OCI-LY3 (cell line): Measurements from ENCODE around the gene SUCLG2.

Source experiments
- H2AFZ ChIP-seq: fragments of 200-600, 300-600 bp; shearing (Covaris generic); 2 replicates; pipeline ENCODE4 v1.6.0; 2014; ENCODE audit warnings: antibody characterized with exemption, low read depth, low read length
- H3K27ac ChIP-seq: fragments of 200-600, 300-600 bp; sonication (generic); 2 replicates; pipeline ENCODE4 v1.5.1; 2014; ENCODE audit warnings: mild to moderate bottlenecking, low read length, moderate library complexity, mixed read lengths
- H3K27me3 ChIP-seq: fragments of 200-600, 300-600 bp; sonication (generic); 2 replicates; pipeline ENCODE4 v1.6.1; 2014; ENCODE audit warnings: low read depth, low read length, mixed read lengths
- H3K36me3 ChIP-seq: fragments of 200-600, 300-600 bp; sonication (generic); replicated peaks from 2 replicates; pipeline ENCODE3; 2014; ENCODE audit warnings: low read depth, low read length, mixed read lengths
- H3K4me1 ChIP-seq: fragments of 300-600, 200-600 bp; sonication (generic); 2 replicates; pipeline ENCODE4 v1.6.1; 2014; ENCODE audit warnings: low read length, mixed read lengths
- H3K4me2 ChIP-seq: fragments of 200-600, 300-600 bp; sonication (generic); 2 replicates; pipeline ENCODE4 v1.6.1; 2014; ENCODE audit warnings: low read length, mixed read lengths
- H3K4me3 ChIP-seq: fragments of 300-600, 200-600 bp; sonication (generic); 2 replicates; pipeline ENCODE4 v1.5.1; 2014; ENCODE audit warnings: antibody characterized with exemption, mild to moderate bottlenecking, low read length, moderate library complexity
- H3K79me2 ChIP-seq: fragments of 300-600, 200-600 bp; shearing (Covaris generic); 2 replicates; pipeline ENCODE4 v1.6.1; 2014; ENCODE audit warnings: mild to moderate bottlenecking, low read length, mixed read lengths
- H3K9ac ChIP-seq: fragments of 300-600, 200-600 bp; shearing (Covaris generic); 2 replicates; pipeline ENCODE4 v1.6.0; 2014; ENCODE audit warnings: mild to moderate bottlenecking, low read length, moderate library complexity
- H3K9me3 ChIP-seq: fragments of 200-600, 300-600 bp; shearing (Covaris generic); 2 replicates; pipeline ENCODE4 v1.6.1; 2014; ENCODE audit warnings: low read length, mixed read lengths; ENCODE audit not compliant: insufficient read depth
- H4K20me1 ChIP-seq: fragments of 200-600, 300-600 bp; sonication (generic); 2 replicates; pipeline ENCODE4 v1.6.1; 2016; ENCODE audit warnings: low read length, mixed read lengths; ENCODE audit not compliant: insufficient read depth
- CTCF ChIP-seq: fragments of 200-600, 300-600 bp; sonication (generic); IDR thresholded peaks from 2 replicates; pipeline ENCODE4 v1.5.1; 2014; ENCODE audit warnings: antibody characterized with exemption, low read length, low read depth
- EZH2phosphoT487 ChIP-seq: fragments of 200-600 bp; shearing (Covaris generic); IDR thresholded peaks from 2 replicates; pipeline ENCODE4 v1.6.1; 2018; ENCODE audit warnings: antibody characterized with exemption, mixed run types, low read depth

The SUCLG2 gene

GRCh38 chr3:67431887-67432286, 222.5 kb downstream of the SUCLG2 start:
- Histone ChIP-seq H3K4me1 (no peaks in the 10 kb centered on the region), H3K9ac (no peak overlapping the region), H3K27me3 (no peaks in the 10 kb centered on the region), H3K4me2 (no peak overlapping the region), H3K79me2 (no peaks in the 10 kb centered on the region), H3K9me3 (no peaks in the 10 kb centered on the region), H3K36me3 (peaks cover 4% of the 10 kb centered on the region), H4K20me1 (no peaks in the 10 kb centered on the region), H3K4me3 (no peak overlapping the region), H2AFZ (no peak overlapping the region), H3K27ac (no peak overlapping the region)
- TF ChIP-seq CTCF (no peak), EZH2phosphoT487 (no peak)

- Histone ChIP-seq H3K27ac (no peak overlapping the region), H4K20me1 (0 out of 2 replicates have a peak, but pooled peaks cover 8% of the 10 kb centered on the region), H3K9me3 (peaks cover 6% of the 10 kb centered on the region; the same call in 1 of the 2 replicates), H3K4me3 (no peak overlapping the region), H3K4me2 (no peak overlapping the region), H2AFZ (no peak overlapping the region), H3K79me2 (no peaks in the 10 kb centered on the region), H3K36me3 (peaks cover 25% of the 10 kb centered on the region), H3K4me1 (peaks cover 10% of the 10 kb centered on the region), H3K27me3 (no peaks in the 10 kb centered on the region), H3K9ac (no peak overlapping the region)
- TF ChIP-seq CTCF, result no peak
- TF ChIP-seq EZH2phosphoT487, result no peak
These were observed 230.7 kb downstream of the SUCLG2 start for GRCh38 chr3:67423722-67424121.

DNA sequence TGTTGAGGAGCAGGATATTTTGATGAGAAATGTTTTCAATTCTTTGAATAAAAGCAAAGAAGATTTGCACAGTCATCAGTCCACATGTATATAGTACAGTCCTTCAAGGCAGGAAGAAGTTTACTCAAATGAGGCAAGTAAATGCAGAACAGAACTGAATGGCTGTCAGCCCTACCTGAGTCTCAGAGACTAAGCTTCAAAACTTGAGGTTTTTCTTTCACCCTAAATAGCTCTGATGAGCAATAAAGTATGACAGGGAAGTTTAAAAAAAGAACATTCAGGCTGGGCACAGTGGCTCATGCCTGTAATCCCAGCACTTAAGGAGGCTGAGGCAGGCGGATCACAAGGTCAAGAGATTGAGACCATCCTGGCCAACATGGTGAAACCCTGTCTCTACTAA, 232.5 kb downstream of the SUCLG2 start:
- Histone ChIP-seq H3K27ac (no peak overlapping the region), H3K9me3 (peaks cover 6% of the 10 kb centered on the region; the same call in 1 of the 2 replicates), H3K4me3 (no peak overlapping the region), H4K20me1 (0 out of 2 replicates have a peak, but pooled peaks cover 8% of the 10 kb centered on the region), H3K4me1 (peaks cover 10% of the 10 kb centered on the region), H3K4me2 (no peak overlapping the region), H3K27me3 (no peaks in the 10 kb centered on the region), H3K9ac (no peak overlapping the region), H2AFZ (no peak overlapping the region), H3K36me3 (peaks cover 21% of the 10 kb centered on the region), H3K79me2 (no peaks in the 10 kb centered on the region)
- TF ChIP-seq CTCF (no peak), EZH2phosphoT487 (no peak)

- Histone ChIP-seq H3K4me1 (peaks cover 10% of the 10 kb centered on the region), H3K79me2 (no peaks in the 10 kb centered on the region), H4K20me1 (0 out of 2 replicates have a peak, but pooled peaks cover 8% of the 10 kb centered on the region), H3K27ac (no peak overlapping the region), H3K27me3 (no peaks in the 10 kb centered on the region), H3K4me3 (no peak overlapping the region), H3K36me3 (peaks cover 20% of the 10 kb centered on the region), H2AFZ (no peak overlapping the region), H3K9ac (no peak overlapping the region), H3K9me3 (peaks cover 6% of the 10 kb centered on the region; the same call in 1 of the 2 replicates), H3K4me2 (no peak overlapping the region)
- TF ChIP-seq CTCF (no peak), EZH2phosphoT487 (no peak)
These were observed 234.6 kb downstream of the SUCLG2 start for GRCh38 chr3:67419779-67420178.
